Stimulated activated CD8-positive, alpha-beta memory T cell treated with anti-CD3 and anti-CD28 coated beads, Interleukin-7, amount 100 ng/mL, for 1 hour (primary cell): ENCODE measurements around the gene MTURN.

Source experiments
- DNase-seq, 2 donors: peaks; one replicate each; pipeline ENCODE4 v3.0.0-alpha.2; 2020; ENCODE audit warnings: low read depth in 2 of 2

Gene MTURN

GRCh38 chr7:30136117-30136731 is 1.4 kb downstream of the MTURN start:
- no peak for DNase-seq

GRCh38 chr7:30136743-30137485 is 2.1 kb downstream of the MTURN start:
- no peak for DNase-seq

DNA sequence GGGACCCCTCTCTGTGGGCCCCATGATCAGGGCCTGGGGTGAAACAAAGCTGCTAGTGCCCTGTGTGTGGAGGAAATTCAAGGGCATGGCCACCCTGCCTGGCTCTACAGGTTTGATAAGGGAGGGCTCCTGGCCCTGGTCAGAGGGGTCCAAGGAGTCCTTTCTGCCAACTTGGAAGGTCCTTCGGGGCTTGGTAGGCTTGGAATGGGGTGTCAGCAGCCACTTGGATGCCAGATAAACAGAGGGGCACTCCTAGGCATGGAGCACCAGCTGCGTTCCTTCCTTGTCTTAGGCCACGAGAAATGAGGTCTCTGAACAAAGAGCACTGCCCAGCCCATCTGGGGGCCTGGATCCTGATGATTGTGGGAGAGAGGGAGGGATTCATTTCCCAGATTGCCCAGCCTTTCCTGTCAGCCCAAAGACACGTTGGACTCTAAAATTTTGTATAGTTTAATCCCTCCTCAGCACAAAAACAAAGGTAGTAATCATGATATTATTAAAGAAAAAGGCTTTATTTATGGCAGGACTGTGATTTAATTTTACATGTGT is 5.1 kb downstream of the MTURN start:
- no peak for DNase-seq

DNA sequence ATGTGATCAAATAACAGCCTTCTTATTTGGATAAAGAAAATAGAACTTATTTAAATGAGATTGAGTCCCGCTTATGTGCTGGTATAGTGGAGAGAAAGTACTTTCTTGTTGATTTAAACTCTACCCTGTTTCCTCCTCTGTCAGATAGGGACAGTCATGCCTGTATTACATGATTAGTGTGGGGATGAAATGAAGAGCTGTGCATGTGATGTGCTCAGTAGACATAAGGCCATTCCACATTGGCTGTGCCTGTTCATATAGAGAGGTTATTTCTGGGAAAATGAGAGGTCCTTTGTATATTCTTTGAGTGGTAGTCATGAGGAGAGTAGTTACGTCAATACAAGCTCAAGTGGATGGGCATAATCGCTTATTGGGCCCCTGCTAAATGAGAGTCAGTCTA is 5.7 kb downstream of the MTURN start:
- no peak for DNase-seq

DNA sequence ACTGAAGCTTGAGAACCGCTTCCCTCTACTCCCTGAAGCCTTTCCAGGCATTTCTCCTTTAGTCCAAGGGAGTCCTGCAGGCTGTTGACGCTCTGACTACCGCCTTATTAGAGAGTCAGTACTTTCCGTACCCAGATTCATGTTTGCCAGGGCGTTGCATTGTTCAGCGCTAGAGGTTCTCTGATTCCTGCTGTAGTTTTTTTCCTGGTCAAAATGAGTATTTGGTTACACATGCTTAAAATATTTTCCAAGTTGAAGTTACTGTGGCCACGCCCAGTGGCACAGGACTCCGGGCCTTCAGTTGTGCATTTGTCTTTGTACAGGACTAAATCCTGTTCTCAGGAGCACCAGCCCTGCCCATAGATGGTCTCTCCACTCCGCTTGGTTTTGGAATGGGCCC is 7.9 kb downstream of the MTURN start:
- DNase-seq, result no peak

DNA sequence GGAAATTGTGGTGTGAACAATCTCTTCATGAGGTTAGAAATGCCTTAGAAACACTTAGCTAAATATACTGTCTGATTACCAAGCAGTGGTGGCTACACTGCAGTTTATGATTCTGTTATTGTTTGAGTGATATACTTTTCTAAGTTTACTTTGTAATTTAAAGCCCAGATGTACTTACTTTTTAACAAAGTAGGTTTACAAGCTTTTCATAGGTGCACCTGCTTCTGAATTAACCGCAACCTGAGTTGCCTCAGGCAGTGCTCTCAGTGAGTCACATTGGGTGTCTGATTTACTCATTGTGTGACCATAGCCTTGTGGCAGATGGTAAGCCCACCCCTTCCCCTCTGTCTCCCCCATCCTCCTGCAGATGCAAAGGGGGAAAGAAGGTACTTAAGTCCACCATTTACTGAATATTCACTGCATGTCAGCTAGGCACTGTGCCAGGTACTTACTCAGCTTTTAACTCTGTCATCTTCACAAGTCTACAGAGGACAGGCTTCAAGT is 9.0 kb downstream of the MTURN start:
- no peak for DNase-seq

DNA sequence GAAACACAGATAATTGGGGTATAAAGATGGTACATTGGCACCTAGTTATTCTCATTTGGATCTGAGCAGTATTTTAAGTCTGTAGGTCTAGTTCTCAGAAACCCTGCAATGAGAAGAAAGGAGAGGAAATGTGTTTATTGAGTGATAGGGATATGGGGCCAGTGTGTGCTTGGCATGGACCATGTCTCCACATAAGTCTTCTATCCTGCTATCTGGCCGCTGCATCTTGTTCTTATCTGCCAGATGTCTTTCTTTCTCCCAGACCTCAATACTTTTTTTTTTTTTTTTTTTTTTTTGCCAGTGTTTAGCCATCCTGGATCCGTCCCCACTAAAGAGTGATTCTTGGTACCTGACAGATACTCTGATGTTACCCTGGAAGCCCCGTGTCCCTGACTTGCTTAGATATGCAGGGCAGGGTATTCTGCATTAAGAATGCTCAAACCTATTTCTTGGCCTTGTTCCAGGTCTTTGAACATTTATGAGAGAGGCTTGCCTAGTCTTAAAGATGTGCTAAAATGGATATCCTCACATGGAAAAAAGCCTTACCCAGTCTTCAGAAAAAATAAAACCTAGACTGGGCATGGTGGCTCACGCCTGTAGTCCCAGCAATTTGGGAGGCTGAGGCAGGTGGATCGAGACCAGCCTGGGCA is 10.0 kb downstream of the MTURN start:
- DNase-seq, result no peak

DNA sequence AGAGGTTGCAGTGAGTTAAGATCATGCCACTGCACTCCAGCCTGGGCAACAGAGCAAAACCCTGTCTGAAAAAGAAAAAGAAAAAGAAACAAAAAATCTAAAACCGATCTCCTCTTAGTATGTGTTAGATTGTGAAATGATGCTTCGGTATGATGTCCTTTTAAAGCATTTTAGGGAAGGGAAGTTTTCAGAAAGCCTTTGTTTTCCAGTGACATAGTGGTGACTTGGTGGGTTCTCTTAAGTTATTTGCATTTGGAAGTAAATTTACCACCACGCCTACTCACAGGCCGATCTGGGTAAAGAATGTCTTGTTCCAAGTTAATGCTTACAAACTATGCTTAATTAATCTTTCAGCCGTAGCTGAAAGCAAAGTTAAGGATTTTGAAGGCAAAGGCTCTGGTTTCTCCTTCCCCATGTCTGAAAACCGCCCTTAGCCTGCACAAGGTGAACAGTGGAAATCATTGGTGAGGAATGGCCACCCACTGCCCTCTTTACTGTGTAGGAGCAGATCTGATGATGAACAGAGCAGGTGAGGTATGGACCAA is 10.7 kb downstream of the MTURN start:
- DNase-seq, result no peak

DNA sequence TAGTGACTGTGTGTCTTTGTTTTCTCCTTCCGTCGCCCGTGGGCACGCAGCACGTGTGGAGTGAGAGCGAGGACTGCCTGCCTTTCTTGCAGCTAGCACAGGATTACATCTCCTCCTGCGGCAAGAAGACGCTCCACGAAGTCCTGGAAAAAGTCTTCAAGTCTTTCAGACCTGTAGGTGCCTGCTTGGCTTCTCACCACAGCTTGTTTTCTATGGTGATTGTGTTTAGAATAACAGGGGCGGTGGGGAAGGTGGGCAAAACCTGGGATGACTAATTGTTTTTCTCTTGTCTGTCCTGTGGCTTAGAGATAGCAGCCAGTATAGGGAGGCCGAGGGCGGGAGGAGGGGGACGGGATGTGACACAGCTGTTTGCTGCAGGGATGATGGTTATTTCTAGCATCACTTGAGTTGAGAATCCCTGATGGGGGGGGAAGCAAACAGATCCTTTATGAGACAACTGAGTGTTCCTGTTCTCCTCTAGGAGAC is 11.4 kb downstream of the MTURN start:
- DNase-seq, result no peak

DNA sequence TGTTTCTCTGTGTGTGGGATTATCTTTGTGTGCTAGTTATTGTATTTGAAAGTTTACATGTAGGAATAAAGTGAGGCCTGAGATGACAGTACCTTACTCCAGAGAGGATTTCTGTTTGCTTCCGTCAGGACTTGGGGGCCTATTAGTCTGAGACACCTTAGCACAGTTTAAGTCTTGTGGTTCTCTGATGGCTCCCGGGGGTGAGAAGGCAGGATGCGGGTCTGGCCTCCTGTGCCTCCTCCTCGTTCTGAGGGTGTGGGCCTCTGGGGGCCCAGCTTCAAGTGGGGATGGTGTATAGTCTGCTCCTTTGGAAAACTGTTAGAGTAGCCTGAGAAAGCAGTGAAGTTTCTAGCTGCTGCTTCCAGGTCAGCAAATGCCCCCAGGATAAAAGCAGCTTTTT is 12.4 kb downstream of the MTURN start:
- no peak for DNase-seq

- no peak for DNase-seq
These were observed 13.0 kb downstream of the MTURN start for GRCh38 chr7:30147785-30148184.

DNA sequence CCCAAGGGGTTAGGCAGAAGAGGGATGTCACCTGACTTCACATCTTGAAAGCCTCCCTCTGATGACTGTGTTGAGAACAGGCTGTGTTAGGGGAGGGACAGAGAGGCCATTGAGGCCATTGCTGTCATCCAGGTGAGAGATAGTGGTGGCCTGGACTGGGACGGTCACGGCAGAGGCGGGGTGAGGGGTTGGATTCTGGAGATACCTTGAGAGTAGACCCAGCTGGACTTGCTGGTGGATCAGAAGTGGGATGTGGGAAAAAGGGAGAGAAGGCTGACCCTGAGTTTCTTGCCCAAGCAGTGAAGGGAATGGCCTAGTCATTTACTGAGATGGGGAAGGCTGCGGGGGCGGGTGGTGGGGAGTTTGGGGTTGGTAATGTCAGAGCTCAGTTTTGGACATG is 13.6 kb downstream of the MTURN start:
- DNase-seq, result no peak

DNA sequence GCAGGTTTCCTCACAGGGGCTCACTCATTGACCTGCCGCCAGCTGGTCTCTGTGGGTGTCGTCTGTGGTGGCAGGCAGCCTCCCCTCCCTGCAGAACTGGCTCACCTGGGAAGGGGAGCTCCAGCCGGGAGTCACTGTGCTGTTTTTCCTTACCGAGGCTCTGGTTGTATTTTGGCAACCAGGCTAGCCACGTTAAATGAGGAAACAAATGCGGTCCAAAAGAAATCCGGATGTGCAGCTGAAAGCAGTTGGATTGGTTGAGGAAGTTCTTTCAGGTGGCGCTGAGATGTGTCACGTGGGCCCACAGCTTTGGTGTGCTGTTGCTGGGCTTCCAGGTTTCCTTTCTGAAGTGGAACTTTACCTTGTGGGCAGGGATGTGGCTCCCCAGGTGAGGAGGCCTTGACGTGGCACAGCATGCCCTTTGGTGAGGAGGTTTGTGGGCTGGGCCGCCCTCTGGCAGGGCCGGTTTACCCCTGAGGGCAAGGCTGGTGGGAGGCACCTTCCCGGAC is 14.2 kb downstream of the MTURN start:
- DNase-seq, result no peak

DNA sequence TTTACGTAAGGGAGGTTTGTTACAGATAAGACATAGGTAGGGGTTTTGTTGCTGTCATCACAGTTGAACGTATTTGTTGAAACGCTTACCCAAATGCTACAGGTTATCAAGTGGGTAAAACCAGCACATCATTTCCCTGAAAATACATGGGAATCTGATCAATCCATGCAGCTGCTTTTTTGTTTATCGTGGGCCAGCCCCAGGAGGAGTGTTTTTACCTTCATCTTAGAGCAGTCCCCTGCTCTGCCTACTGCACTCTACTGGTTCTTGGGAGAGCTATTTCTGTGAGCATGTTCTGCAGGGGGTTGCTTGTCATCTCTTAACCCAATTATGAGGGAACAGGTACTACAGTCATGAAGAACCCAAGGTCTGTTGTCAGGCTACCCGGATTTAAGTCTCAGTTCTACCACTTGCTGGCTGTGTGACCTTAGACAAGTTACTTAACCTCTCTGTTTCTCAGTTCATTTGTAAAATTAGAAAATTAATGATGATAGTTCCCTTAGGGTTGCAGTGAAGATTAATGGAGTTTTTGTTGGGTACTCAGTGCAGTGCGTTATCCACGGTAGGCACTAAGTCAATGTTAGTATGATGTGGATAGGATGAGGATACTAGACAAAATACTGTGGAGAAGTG is 15.0 kb downstream of the MTURN start:
- no peak for DNase-seq

GRCh38 chr7:30150711-30151110 is 15.9 kb downstream of the MTURN start:
- no peak for DNase-seq

GRCh38 chr7:30154111-30154587 is 19.4 kb downstream of the MTURN start:
- DNase-seq, result no peak

- DNase-seq, result no peak
These were observed 20.7 kb downstream of the MTURN start for GRCh38 chr7:30155481-30155880.

DNA sequence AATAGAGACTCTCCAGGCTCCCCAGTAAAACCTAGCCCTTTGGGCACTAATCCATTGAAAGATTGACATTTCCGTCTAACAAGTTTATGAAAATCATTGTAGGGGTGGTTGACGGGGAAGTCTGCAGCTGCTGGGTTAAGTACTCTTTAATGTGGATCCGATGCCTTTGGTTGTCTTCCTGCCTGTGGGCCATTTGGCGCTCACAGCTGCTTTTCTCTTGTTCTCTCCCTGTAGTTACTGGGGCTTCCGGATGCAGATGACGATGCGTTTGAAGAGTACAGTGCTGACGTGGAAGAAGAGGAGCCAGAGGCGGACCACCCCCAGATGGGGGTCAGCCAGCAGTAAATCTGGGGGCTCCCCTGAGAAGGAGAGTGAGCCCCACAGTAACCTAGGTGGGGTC is 22.4 kb downstream of the MTURN start:
- no peak for DNase-seq

DNA sequence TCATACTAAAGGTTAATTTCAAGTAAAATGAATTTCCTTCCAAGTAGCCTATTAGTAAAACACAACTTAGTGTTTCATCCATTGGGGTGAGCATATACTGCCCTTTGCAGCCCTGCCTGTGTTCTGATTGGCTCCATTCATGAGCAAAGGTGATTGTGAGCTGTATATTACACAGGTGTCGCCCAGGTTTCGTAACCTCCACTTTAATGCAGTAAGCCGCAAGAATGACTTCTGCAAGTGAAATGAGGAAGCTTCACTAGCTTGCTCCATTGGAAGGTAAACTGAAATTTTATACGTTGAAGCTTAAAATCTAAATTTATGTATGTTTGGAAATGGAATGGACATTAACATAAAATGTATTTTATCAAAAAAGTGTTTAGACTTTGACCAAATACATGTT is 24.4 kb downstream of the MTURN start:
- no peak for DNase-seq

DNA sequence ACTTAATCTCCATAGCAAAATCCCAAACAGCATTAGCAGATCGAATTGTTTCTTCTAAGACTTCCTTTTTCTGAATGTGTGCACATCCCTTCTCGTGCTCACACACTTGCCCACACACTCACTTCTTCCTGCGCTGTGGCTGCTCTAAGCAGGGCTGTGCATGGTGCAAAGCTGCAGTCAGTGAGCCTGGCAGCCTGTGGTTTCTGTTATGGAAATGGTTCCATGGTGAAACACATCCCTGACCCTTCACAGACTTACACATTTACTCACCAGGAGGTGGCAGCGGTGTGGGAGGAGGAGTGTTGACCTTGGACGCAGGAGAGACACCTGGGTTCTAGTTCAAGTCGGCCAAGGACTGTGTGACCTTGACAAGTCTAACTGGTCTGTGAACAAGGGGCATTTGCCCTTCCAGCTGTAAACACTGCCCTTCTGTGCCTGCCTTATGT is 24.9 kb downstream of the MTURN start:
- DNase-seq, result no peak

DNA sequence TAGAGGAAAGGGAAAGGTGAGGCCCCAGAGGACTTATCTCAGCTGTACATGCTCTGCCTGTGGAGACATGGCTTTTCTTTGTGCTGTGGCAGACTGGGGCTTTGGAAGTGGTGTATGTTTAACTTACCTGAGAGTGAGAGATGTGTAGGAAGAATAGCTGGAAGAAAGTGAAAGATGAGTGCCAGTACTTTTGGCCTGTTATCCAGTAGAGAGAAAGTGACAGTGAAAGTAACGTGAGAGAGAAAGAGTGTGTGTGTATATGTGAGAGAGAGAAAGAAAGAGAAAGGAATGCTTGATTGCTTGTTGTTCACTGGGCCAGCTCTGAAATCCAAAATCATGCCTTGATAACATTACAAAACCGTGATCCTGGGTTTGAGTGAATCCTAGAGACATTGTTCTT is 25.5 kb downstream of the MTURN start:
- no peak for DNase-seq
